Esophagus mucosa (tissue), 1 donor: Measurements from ENCODE around the gene ANAPC4. TPM values are rescaled to one million over a fixed set of nuclear protein-coding genes. Genes with fewer than 3 reads are reported as not detected.

Source experiments
- ATAC-seq: fragments of 200-7000 bp; cut with Tn5 transposase; one replicate; pipeline ENCODE4 v1.9.1; 2020
- total RNA-seq: library from RNA; stranded (reverse); gene quantifications from one replicate; pipeline ENCODE4 v1.2.4, GENCODE V29; 2023
- donor health status: DM: yes; HTN: yes; CAD: no.

The ANAPC4 gene
- total RNA-seq, 1 donor from 2014 or later: 19.9 TPM

GRCh38 chr4:25439918-25440477 lies 62.9 kb downstream of the ANAPC4 start:
- peak; percentile 83 for ATAC-seq

- ATAC-seq: no peak
Observed at GRCh38 chr4:25440478-25441030, 63.5 kb downstream of the ANAPC4 start.

GRCh38 chr4:25441519-25442117 lies 64.6 kb downstream of the ANAPC4 start:
- ATAC-seq: peak; percentile 83

- no peak for ATAC-seq
Observed at GRCh38 chr4:25442863-25443307, 65.8 kb downstream of the ANAPC4 start.

- no peak for ATAC-seq
Observed at GRCh38 chr4:25443851-25444250, 66.8 kb downstream of the ANAPC4 start.

- ATAC-seq: no peak
Observed at GRCh38 chr4:25446611-25447010, 69.5 kb downstream of the ANAPC4 start.

GRCh38 chr4:25448379-25449109 lies 71.5 kb downstream of the ANAPC4 start:
- ATAC-seq: no peak

GRCh38 chr4:25449270-25449669 lies 72.2 kb downstream of the ANAPC4 start:
- ATAC-seq: no peak

- no peak for ATAC-seq
Observed at GRCh38 chr4:25449688-25450087, 72.6 kb downstream of the ANAPC4 start.

- peak; percentile 36 for ATAC-seq
Observed at GRCh38 chr4:25450491-25450901, 73.4 kb downstream of the ANAPC4 start.

- no peak for ATAC-seq
Observed at GRCh38 chr4:25451676-25452075, 74.6 kb downstream of the ANAPC4 start.

- ATAC-seq: peak; percentile 12
Observed at GRCh38 chr4:25452081-25452480, 75.0 kb downstream of the ANAPC4 start.

- ATAC-seq: no peak
Observed at GRCh38 chr4:25454476-25454875, 77.4 kb downstream of the ANAPC4 start.

GRCh38 chr4:25457053-25457715 lies 80.1 kb downstream of the ANAPC4 start:
- no peak for ATAC-seq

GRCh38 chr4:25466966-25467697 lies 90.1 kb downstream of the ANAPC4 start:
- no peak for ATAC-seq

GRCh38 chr4:25467843-25468242 lies 90.8 kb downstream of the ANAPC4 start:
- ATAC-seq: no peak

Other genes with a start within 250 kb of the ANAPC4 start
- 4.4 TPM for gene SEPSECS, start 216.8 kb upstream of the ANAPC4 start, total RNA-seq
- gene PI4K2B, start 143.2 kb upstream of the ANAPC4 start, total RNA-seq: 17.3 TPM
- gene ZCCHC4, start 64.5 kb upstream of the ANAPC4 start, total RNA-seq: 4.6 TPM